DOHH2 (cell line): Measurements from ENCODE around the gene ZNF787.

Source experiments
- H3F3A ChIP-seq: fragments of 200-600 bp; sonication (generic), shearing (Covaris generic); 2 replicates; pipeline ENCODE4 v1.6.0; 2016; ENCODE audit warnings: antibody characterized with exemption, mild to moderate bottlenecking; ENCODE audit not compliant: control insufficient read depth, insufficient read depth
- H3K27ac ChIP-seq: fragments of 200-600 bp; sonication (generic); 2 replicates; pipeline ENCODE4 v1.5.1; 2014; ENCODE audit warnings: low read depth, mild to moderate bottlenecking, low read length, moderate library complexity
- H3K27me3 ChIP-seq: fragments of 200-600 bp; sonication (generic); 2 replicates; pipeline ENCODE4 v1.6.1; 2014; ENCODE audit warnings: mild to moderate bottlenecking, low read length, mixed read lengths; ENCODE audit not compliant: control insufficient read depth
- H3K36me3 ChIP-seq: fragments of 200-600 bp; sonication (generic); 2 replicates; pipeline ENCODE4 v1.6.1; 2014; ENCODE audit warnings: mild to moderate bottlenecking, low read length, moderate library complexity, mixed read lengths; ENCODE audit not compliant: control insufficient read depth
- H3K4me1 ChIP-seq: fragments of 200-600 bp; sonication (generic); 2 replicates; pipeline ENCODE4 v1.6.1; 2014; ENCODE audit warnings: mild to moderate bottlenecking, low read length, mixed read lengths; ENCODE audit not compliant: control insufficient read depth
- H3K4me2 ChIP-seq: fragments of 200-600 bp; sonication (generic); 2 replicates; pipeline ENCODE4 v1.6.0; 2014; ENCODE audit warnings: mild to moderate bottlenecking, low read length, moderate library complexity
- H3K4me3 ChIP-seq: fragments of 200-600 bp; sonication (generic); 2 replicates; pipeline ENCODE4 v1.5.1; 2014; ENCODE audit warnings: mild to moderate bottlenecking, low read length, mixed read lengths
- H3K79me2 ChIP-seq: fragments of 200-600 bp; sonication (generic); 2 replicates; pipeline ENCODE4 v1.6.1; 2014; ENCODE audit warnings: mild to moderate bottlenecking, low read length, mixed read lengths; ENCODE audit not compliant: control insufficient read depth
- H3K9me2 ChIP-seq: fragments of 200-600 bp; sonication (generic); replicated peaks from 2 replicates; pipeline ENCODE4 v1.6.1; 2014; ENCODE audit warnings: mild to moderate bottlenecking, low read length, mixed read lengths; ENCODE audit not compliant: control insufficient read depth
- H3K9me3 ChIP-seq: fragments of 200-600 bp; sonication (generic); 2 replicates; pipeline ENCODE4 v1.6.1; 2014; ENCODE audit warnings: antibody characterized with exemption, low read length, mixed read lengths; ENCODE audit not compliant: control insufficient read depth, insufficient read depth
- H4K20me1 ChIP-seq: fragments of 200-600 bp; sonication (generic); 2 replicates; pipeline ENCODE4 v1.6.0; 2014; ENCODE audit warnings: low read depth, mild to moderate bottlenecking, antibody characterized with exemption, low read length, moderate library complexity; ENCODE audit not compliant: control insufficient read depth, insufficient read depth
- CTCF ChIP-seq: fragments of 200-600 bp; sonication (generic); IDR thresholded peaks from one replicate; pipeline ENCODE4 v1.5.1; 2014; ENCODE audit warnings: antibody characterized with exemption, mild to moderate bottlenecking, low read depth, low read length; ENCODE audit not compliant: poor library complexity, severe bottlenecking
- EZH2phosphoT487 ChIP-seq: fragments of 200-600 bp; sonication (generic); IDR thresholded peaks from 2 replicates; pipeline ENCODE4 v1.6.1; 2017; ENCODE audit warnings: borderline replicate concordance, mild to moderate bottlenecking, antibody characterized with exemption, low read length, moderate library complexity, mixed read lengths

Gene ZNF787

GRCh38 chr19:56103027-56103614 lies 18.0 kb downstream of the ZNF787 start:
- Histone ChIP-seq H3K27me3 (no peaks in the 10 kb centered on the region), H3K4me1 (peaks cover 9% of the 10 kb centered on the region), H3K27ac (no peak overlapping the region), H3K79me2 (peaks cover 72% of the 10 kb centered on the region), H3F3A (no peaks in the 10 kb centered on the region), H3K9me3 (no peaks in the 10 kb centered on the region), H3K9me2 (no peaks in the 10 kb centered on the region), H3K4me3 (no peak overlapping the region), H3K36me3 (peaks cover 15% of the 10 kb centered on the region), H4K20me1 (peaks cover 4% of the 10 kb centered on the region; the same call in 1 of the 2 replicates), H3K4me2 (no peak overlapping the region)
- TF ChIP-seq CTCF (no peak), EZH2phosphoT487 (no peak)

DNA sequence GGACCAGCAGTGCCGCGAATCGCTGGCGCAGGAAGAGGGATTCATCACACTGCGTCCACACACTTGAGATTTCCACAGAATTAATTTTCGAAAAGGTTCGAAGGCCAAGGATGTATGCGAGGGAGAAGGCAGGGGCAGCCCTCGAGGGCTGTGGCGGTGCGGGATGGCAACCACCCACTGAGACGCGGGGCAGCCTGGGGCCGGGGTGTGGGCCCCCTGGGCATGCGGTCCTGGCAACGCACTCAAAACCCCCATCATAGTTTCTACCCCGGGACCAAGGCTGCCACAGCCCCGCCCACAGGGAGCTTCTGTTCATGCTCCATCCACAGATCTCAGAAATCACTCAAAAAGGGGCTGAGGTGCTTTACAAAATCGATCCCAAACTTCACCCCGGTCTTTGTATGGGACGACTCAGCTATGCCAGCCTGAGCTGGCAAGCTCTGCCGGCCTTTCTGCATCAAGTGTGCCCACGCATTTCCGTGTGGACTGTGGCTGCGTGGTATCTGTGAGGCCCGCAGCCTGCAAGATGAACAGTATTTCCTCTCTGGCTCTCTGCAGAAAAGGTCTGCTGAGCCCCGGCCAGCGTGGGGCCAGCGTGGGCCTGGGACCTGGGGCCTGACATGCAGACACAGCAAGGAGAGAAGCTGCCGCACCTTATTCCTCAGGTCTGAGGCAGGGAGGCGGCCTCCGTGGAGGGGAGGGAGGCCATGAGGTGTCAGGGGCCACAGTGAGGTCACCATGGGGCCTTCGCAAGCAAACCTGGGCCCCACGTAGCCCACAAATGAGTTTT lies 19.2 kb downstream of the ZNF787 start:
- Histone ChIP-seq H4K20me1 (peaks cover 4% of the 10 kb centered on the region; the same call in 1 of the 2 replicates), H3K9me3 (no peaks in the 10 kb centered on the region), H3K27ac (no peak overlapping the region), H3K4me1 (peaks cover 9% of the 10 kb centered on the region), H3K79me2 (peaks cover 60% of the 10 kb centered on the region), H3K4me3 (no peak overlapping the region), H3K9me2 (no peaks in the 10 kb centered on the region), H3K27me3 (no peaks in the 10 kb centered on the region), H3F3A (no peaks in the 10 kb centered on the region), H3K4me2 (no peak overlapping the region), H3K36me3 (peaks cover 25% of the 10 kb centered on the region)
- TF ChIP-seq CTCF: no peak

DNA sequence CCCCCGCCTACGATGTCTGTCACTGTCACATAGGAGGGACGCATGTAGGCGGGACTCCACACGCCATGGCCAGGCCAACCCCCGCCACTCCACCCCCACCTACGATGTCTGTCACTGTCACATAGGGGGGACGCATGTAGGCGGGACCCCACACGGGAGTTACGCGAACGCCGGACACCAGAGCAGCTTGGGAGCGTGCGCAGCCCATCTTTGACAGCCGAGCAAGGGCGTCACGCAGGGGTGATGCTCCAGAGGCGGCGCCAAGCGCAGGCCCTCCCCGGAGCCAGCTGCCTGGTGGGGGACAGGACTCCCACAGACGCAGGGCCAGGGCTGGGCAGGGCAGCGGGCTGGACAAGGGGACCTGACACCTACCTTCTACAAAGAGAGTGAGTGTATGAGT lies 20.0 kb downstream of the ZNF787 start:
- peaks cover 4% of the 10 kb centered on the region; the same call in 1 of the 2 replicates for H4K20me1 ChIP-seq
- H3K9me2 ChIP-seq: no peaks in the 10 kb centered on the region
- H3K27ac ChIP-seq: no peak overlapping the region
- peaks cover 9% of the 10 kb centered on the region for H3K4me1 ChIP-seq
- H3K79me2 ChIP-seq: peaks cover 51% of the 10 kb centered on the region
- no peaks in the 10 kb centered on the region for H3F3A ChIP-seq
- no peak overlapping the region for H3K4me2 ChIP-seq
- H3K27me3 ChIP-seq: no peaks in the 10 kb centered on the region
- no peak for TF ChIP-seq EZH2phosphoT487
- no peak for TF ChIP-seq CTCF
- no peak overlapping the region for H3K4me3 ChIP-seq
- H3K9me3 ChIP-seq: no peaks in the 10 kb centered on the region
- H3K36me3 ChIP-seq: peaks cover 27% of the 10 kb centered on the region
